Muscle of back (tissue), 11 donors: ENCODE data around the gene FAAP20. TPM values are rescaled to one million over a fixed set of nuclear protein-coding genes. Genes with fewer than 3 reads are reported as not detected.
A peak's percentile ranks its signal among the peaks of the same experiment; 100 is the strongest.

Experiments
- DNase-seq, 3 donors: peaks; one replicate each; pipeline versions ENCODE4 v3.0.0 to v3.0.0-alpha.2; 2013
- polyA plus RNA-seq, 10 donors: library from polyadenylated mRNA; unstranded; fragments of 120-200 nt; gene quantifications; one replicate each; pipeline ENCODE4 v1.2.1, GENCODE V29; 2013; ENCODE audit not compliant: insufficient read length in 10 of 10

The FAAP20 gene
- polyA plus RNA-seq, 10 donors = 22.3 to 45.9 (median 30.2) TPM

- peak; percentile 96 to 97 (median 96) for DNase-seq
These were observed 18.2 kb upstream of the FAAP20 start for GRCh38 chr1:2212532-2213491.

DNA sequence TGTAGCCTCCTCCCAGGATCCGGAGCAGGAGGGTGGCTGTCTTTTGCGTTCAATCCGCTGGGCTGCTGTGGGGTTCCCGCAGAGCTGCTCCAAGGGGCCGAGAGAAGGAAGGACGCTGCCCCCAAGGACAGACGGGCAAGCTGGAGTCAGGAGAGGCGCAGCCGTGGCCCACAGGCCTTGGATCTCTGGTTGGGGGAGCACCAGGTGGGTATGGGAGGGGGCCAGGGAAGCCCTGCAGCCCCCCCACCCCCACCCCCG, 17.6 kb upstream of the FAAP20 start:
- DNase-seq = no peak

- peak in 1 of 3 donors; percentile 33 for DNase-seq
These were observed 16.2 kb upstream of the FAAP20 start for GRCh38 chr1:2210786-2211185.

DNA sequence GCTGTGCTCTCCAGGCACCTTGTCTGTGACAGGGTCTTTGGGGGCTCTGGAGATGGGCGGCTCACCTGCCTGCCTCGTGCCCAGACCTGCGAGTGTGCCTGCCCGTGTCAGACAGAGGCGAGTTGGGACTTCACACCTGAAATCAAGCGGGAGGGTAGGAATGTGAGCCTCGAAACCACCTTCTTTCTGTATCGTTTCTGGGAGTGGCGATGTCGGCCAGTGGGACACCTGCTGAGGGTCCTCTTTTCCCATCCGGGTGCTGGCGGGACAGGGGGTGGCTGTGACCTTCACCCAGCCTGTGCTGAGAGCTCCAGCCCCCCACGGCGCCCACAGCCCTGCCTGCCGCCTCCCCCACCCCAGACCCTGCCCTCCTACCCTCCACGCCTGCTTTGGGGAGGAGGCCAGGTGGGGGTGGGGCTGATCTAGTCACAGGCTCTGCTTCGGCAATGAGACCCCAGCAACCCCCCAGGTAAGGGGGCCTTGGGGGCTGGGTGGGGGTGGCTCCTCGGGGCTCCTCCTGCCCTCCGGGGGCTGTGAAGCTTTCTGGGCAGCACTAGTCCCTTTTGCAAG, 15.6 kb upstream of the FAAP20 start:
- DNase-seq = no peak

- DNase-seq = peak in 1 of 3 donors; percentile 62
These were observed 15.0 kb upstream of the FAAP20 start for GRCh38 chr1:2209400-2210083.

DNA sequence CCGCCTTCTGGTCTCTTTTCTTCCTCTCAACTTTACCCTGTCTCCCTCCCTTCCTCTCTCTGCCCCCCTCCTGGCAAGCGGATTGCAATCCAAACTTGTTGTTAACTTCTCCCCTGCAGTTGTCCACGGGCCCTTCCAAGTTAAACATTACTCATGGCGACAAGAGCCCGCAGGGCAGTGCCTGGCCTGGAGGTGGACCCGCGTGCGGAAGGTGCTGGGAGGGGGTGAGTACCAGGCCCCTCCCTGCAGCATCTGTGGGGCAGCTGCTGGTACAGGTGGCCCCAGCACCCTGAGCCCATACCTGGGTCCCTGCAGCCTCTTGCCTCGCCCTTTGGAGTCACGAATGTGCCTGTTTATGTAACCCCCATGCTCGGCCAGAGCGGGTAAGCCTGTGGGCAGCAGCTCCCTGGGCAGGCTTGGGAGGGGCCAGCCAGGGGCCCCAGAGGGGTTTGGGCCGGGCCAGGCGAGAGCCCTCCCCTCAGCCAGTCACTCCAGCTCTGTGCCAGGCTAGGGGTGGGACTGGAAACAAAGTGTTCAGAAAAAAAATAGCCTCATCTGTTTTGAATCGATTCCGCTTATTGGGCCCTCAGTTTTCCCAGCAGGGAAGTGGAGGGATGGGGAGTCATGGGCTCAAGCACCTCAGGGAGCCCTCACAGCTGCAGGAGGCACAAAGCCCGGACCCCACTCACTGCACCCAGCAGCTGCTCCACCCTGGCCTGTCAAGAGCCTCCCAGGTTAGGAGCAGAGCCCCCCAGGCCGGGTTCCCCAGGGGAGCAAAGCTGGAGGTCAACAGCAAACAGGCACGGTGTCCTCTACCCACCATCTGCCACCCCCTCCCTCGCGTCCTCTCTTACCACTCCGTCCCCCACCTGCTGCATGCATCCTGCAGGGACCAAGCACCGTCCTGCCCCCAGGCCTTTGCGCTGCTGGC, 14.0 kb upstream of the FAAP20 start:
- peak in 1 of 3 donors; percentile 72 for DNase-seq

DNA sequence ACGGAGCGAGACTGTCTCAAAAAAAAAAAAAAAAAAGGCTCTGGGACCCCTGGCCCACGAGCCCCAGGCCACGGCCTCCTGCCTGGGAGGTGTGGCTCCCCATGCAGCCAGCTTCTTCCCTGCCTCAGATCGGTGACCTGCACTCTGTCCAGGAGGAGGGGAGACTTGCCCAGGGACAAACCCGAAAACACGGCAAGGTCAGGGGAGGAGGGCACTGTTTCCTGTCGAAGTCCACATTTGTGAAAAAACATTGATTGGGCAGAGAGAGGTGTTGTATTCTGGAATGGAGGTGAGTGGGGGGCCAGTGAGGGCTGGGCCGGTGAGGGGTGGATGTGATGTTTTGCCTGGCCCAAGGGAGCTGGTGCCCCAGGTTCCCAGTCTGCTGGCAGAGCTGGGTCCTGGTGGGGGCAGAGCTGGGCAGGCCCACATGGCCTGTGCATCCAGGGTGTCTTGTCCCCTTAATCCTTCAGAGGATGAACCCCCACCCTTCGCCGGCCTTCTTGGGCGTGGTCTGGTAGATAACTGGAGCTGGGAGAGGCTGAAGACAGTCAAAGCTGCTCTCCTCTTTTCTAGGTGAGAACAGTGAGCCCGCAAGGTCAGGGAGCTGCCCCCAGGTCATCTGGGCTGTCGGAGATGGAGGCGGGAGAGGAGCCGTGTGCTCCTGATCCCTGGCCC, 12.4 kb upstream of the FAAP20 start:
- peak in 1 of 3 donors; percentile 39 for DNase-seq

GRCh38 chr1:2205191-2205952, 10.8 kb upstream of the FAAP20 start:
- DNase-seq = peak; percentile 92 to 93 (median 92)

- peak in 2 of 3 donors; percentile 83 to 92 for DNase-seq
These were observed 10.0 kb upstream of the FAAP20 start for GRCh38 chr1:2204415-2205190.

- no peak for DNase-seq
These were observed 9.3 kb upstream of the FAAP20 start for GRCh38 chr1:2203671-2204414.

DNA sequence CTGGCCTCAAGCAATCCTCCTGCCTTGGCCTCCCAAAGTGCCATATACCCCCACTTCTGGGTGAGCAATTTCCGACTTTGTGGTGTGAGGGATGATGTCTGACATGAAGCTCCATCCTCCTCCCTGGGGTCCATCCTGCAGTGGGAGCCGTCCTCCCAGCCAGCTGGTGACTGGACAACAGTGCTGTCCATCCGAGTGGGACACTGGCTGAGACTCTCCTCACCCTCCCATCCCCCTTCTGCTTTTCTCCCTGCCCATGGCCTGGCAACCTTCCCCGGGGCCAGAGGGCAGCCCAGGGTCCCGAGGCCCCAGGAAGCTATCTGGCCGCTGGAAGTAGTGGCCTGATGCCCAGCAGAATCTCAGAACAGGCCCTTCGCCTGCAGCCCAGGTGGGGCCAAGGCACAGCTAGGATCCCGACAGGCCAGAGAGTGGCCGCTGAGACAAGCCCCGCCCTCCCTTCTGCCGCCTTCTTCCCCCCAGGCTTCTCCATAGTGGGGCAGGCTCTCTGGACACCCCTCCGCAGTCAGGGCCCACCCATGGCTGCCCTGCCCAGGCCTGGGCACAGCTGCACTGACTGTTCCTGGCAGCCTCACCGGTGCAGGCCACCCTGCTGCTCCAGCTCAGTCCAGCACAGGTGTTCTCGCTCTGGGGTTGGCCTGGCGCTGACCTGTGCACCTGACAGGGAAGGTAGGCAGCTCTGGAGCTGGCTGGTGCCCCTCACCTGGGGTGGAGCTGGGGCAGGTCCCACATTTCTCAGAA, 8.4 kb upstream of the FAAP20 start:
- DNase-seq = no peak

GRCh38 chr1:2202008-2202575, 7.5 kb upstream of the FAAP20 start:
- DNase-seq = no peak

DNA sequence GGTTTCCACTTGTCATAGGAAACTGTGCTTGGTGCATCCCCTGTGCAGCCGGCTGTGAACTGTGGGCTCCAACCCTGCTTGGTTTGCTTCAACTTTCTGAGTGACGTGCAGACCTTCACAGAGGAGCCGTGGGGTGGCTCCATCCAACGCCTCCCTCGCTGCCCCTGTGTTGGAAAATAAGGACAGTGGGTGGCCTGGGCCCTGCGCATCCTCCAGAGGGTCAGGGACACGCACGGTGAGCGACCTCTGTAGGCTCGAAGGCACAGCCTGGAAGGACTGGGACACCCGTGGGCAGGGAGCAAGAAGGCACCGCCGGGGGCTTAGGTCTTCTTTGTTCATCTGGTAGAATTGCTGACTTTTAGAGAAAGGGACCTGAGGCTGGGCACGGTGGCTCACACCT, 6.5 kb upstream of the FAAP20 start:
- no peak for DNase-seq

GRCh38 chr1:2200308-2200943, 5.9 kb upstream of the FAAP20 start:
- no peak for DNase-seq

- DNase-seq = peak; percentile 88 to 95 (median 89)
These were observed 4.7 kb upstream of the FAAP20 start for GRCh38 chr1:2199042-2199810.

DNA sequence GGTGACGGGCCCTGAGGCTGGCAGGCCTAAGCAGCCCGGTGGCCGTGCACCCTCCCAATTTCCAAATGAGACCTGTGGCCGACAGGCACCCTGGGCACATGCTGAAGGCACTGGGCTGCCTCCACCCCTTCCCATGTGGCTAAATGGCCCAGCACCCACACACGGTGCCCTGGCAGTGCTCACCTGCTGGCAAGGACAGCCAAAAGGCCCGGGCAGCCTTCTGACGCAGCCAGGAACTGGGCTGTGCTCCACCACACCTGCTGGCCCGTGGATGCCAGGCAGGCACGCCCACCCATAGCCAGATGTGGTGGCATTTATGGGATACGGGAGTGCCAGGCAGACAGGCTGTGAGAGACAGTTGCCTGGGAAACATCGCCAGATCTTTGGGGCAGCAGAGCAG, 4.0 kb upstream of the FAAP20 start:
- no peak for DNase-seq
